Naive thymus-derived CD4-positive, alpha-beta T cell (primary cell): Measurements from ENCODE around the gene VAV2. TPM values are rescaled to one million over a fixed set of nuclear protein-coding genes. Genes with fewer than 3 reads are reported as not detected.
A peak's percentile ranks its signal among the peaks of the same experiment; 100 is the strongest.

Experiments
- ATAC-seq: fragments of 150-1000 bp; cut with Tn5 transposase; 2 replicates; pipeline ENCODE4 v1.10.0; 2021; ENCODE audit warnings: mild to moderate bottlenecking, moderate library complexity
- CTCF ChIA-PET: fragments of 350-600 bp; sonication (Branson Sonifier 250); formaldehyde crosslinking; loops from one replicate; lab custom pipeline; 2021; ENCODE audit warnings: antibody characterized with exemption; lab: Charles Lee
- POLR2A ChIA-PET: fragments of 350-600 bp; sonication (Branson Sonifier 250); formaldehyde crosslinking; loops from one replicate; lab custom pipeline; 2021; ENCODE audit warnings: antibody characterized with exemption, inconsistent platforms; lab: Charles Lee
- DNase-seq, 9 donors: peaks; one replicate each; pipeline versions ENCODE4 v3.0.0 to v3.0.0-alpha.2; 2020 to 2022; ENCODE audit warnings: mixed read lengths in 1 of 9
- H3K27ac ChIP-seq: one replicate; pipeline ENCODE4 v1.7.0; 2013; ENCODE audit warnings: mild to moderate bottlenecking, low read depth, low read length, moderate library complexity
- H3K27me3 ChIP-seq, 2 donors: one replicate each; pipeline ENCODE4 v1.7.0; 2013; ENCODE audit warnings: low read length in 2 of 2, mild to moderate bottlenecking in 2 of 2, moderate library complexity in 2 of 2; ENCODE audit not compliant: control insufficient read depth in 2 of 2, insufficient read depth in 2 of 2
- H3K36me3 ChIP-seq, 3 experiments: 1 replicate in 2 of 3; 2 replicates in 1 of 3; pipeline ENCODE4 v1.7.0; 2013; ENCODE audit warnings: low read length in 3 of 3, mild to moderate bottlenecking in 3 of 3, moderate library complexity in 1 of 3; ENCODE audit not compliant: insufficient read depth in 3 of 3, control insufficient read depth in 2 of 3
- H3K4me1 ChIP-seq, 2 donors: one replicate each; pipeline ENCODE4 v1.7.0; 2013; ENCODE audit warnings: low read length in 2 of 2, mild to moderate bottlenecking in 2 of 2, moderate library complexity in 1 of 2; ENCODE audit not compliant: control insufficient read depth in 2 of 2, insufficient read depth in 2 of 2
- H3K4me3 ChIP-seq: 2 replicates; pipeline ENCODE4 v1.7.0; 2013; ENCODE audit warnings: mild to moderate bottlenecking, low read length
- H3K9me3 ChIP-seq, 3 experiments: 1 replicate in 2 of 3; 2 replicates in 1 of 3; pipeline ENCODE4 v1.7.0; 2013; ENCODE audit warnings: low read length in 3 of 3; ENCODE audit not compliant: control insufficient read depth in 2 of 3
- H3K27ac Mint-ChIP-seq, 9 donors: one replicate each; pipeline ENCODE4 v1.8.0; 2020 to 2022; ENCODE audit warnings: mixed read lengths in 9 of 9, mild to moderate bottlenecking in 8 of 9, moderate library complexity in 5 of 9, inconsistent platforms in 2 of 9
- H3K27me3 Mint-ChIP-seq, 5 donors: one replicate each; pipeline ENCODE4 v1.8.0; 2021 to 2022; ENCODE audit warnings: mixed read lengths in 5 of 5, mild to moderate bottlenecking in 1 of 5
- H3K36me3 Mint-ChIP-seq, 5 donors: one replicate each; pipeline ENCODE4 v1.8.0; 2020 to 2022; ENCODE audit warnings: mixed read lengths in 5 of 5, mild to moderate bottlenecking in 3 of 5, inconsistent platforms in 1 of 5
- H3K4me1 Mint-ChIP-seq, 7 donors: one replicate each; pipeline ENCODE4 v1.8.0; 2020 to 2022; ENCODE audit warnings: mixed read lengths in 7 of 7, mild to moderate bottlenecking in 3 of 7, inconsistent platforms in 1 of 7
- H3K4me3 Mint-ChIP-seq, 10 donors: one replicate each; pipeline ENCODE4 v1.8.0; 2020 to 2022; ENCODE audit warnings: mild to moderate bottlenecking in 10 of 10, mixed read lengths in 10 of 10, moderate library complexity in 6 of 10, inconsistent platforms in 2 of 10
- H3K9me3 Mint-ChIP-seq, 11 donors: one replicate each; pipeline ENCODE4 v1.8.0; 2020 to 2022; ENCODE audit warnings: mixed read lengths in 11 of 11, mild to moderate bottlenecking in 4 of 11, inconsistent platforms in 1 of 11, moderate library complexity in 1 of 11
- intact Hi-C, 2 donors: fragments of 100-400 bp; cut with micrococcal nuclease; formaldehyde crosslinking; loops; one replicate each; pipeline ENCODE4 v1.15.1; 2023
- polyA plus RNA-seq, 2 donors: library from polyadenylated mRNA; unstranded; fragments of 300-500 nt; fragmentation: Illumina TruSeq; gene quantifications; one replicate each; pipeline ENCODE4 v1.2.3, GENCODE V29; 2021
- total RNA-seq, 6 experiments: library from RNA in 5 of 6; stranded (reverse) in 5 of 6; gene quantifications; 1 replicate in 5 of 6; 2 replicates in 1 of 6; pipeline ENCODE4 v1.2.3 and lab custom pipeline; 2021 to 2026

The VAV2 gene
- total and polyA plus RNA-seq, 7 experiments from 2014 or later: 0.18 to 14.4 (median 1.9) TPM

DNA sequence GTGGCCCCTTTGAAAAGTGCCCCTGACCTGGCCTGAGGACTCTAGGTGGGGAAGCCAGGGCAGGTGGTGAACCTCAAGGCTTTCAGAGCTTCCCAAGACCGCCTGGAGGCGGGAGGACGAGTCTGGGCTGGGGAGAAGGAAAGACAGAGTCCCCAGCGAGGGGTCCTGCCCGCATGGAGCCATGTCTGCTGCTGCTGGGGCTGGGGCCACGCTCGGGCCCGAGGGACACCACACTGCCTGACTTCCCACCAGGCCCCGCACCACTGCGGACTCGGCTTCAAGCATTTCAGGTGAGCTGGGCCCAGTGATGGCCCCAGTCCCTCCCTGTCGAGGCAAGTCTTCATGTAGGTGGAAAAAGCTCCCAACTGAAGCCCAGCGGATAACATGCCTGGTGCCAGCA, 191.9 kb downstream of the VAV2 start:
- ChIA-PET CTCF (no interaction called here), POLR2A (no interaction called here)
- ATAC-seq (no peak), DNase-seq (no peak)
- H3K27me3 Mint-ChIP-seq: no peaks in the 10 kb centered on the region
- H3K9me3 ChIP-seq: no peaks in the 10 kb centered on the region
- H3K9me3 Mint-ChIP-seq: no peaks in the 10 kb centered on the region
- no peak overlapping the region for H3K4me3 Mint-ChIP-seq
- no peaks in the 10 kb centered on the region for H3K4me1 Mint-ChIP-seq
- H3K36me3 ChIP-seq: no peaks in the 10 kb centered on the region
- H3K36me3 Mint-ChIP-seq: no peaks in the 10 kb centered on the region
- no peak overlapping the region for H3K4me3 ChIP-seq
- H3K27ac ChIP-seq: no peak overlapping the region
- intact Hi-C loops: no loop called here
- H3K27me3 ChIP-seq: no peaks in the 10 kb centered on the region
- H3K4me1 ChIP-seq: no peaks in the 10 kb centered on the region
- H3K27ac Mint-ChIP-seq: no peak overlapping the region

DNA sequence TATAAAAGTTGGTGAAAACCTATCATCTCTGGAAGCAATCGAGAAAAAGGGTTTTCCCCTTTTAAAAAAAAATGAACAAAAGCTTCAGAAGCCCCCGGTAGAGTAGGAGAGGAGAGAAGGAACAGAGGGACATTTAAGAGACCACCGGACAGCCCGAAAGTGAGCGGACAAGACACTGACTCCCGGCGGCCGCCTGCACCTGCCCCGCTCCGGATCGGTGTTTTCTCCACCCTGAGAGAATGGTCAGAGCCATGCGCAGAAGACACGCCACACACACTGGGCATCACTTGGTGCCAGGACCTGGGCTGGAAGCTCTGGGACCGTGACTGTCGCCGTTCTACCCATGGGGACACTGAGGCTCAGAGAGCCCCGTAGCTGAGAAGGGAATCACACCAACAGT, 192.4 kb downstream of the VAV2 start:
- ChIA-PET CTCF (no interaction called here), POLR2A (no interaction called here)
- ATAC-seq (no peak), DNase-seq (no peak)
- no peaks in the 10 kb centered on the region for H3K9me3 Mint-ChIP-seq
- intact Hi-C loops: no loop called here
- no peak overlapping the region for H3K4me3 Mint-ChIP-seq
- Histone ChIP-seq H3K9me3 (no peaks in the 10 kb centered on the region), H3K4me1 (no peaks in the 10 kb centered on the region), H3K27me3 (no peaks in the 10 kb centered on the region), H3K4me3 (no peak overlapping the region), H3K36me3 (no peaks in the 10 kb centered on the region), H3K27ac (no peak overlapping the region)
- peaks cover 0 to 3% (median 0%) of the 10 kb centered on the region in 7 donors for H3K4me1 Mint-ChIP-seq
- H3K27ac Mint-ChIP-seq: peak overlapping the region in 1 of 9 donors; percentile 17
- H3K36me3 Mint-ChIP-seq: no peaks in the 10 kb centered on the region
- H3K27me3 Mint-ChIP-seq: no peaks in the 10 kb centered on the region

DNA sequence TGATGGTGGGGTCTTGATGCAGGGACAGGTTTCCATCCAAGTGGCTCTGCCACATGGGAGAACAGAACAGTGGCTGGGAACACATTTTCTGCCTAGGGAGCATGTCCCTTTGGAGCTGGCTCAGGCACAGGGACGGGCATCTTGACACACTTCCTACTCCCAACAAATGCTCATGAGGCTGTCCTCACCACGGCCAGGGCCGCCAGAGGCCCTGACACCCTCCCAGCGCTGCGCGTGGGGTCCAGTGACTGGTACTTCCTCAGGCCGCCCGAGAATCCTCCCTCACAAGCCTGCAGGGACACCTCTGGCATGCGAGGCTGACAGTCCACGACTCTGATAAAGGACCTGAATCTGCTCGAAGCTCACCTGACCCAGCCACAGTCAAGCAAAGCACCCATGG, 193.0 kb downstream of the VAV2 start:
- Histone ChIP-seq H3K36me3 (no peaks in the 10 kb centered on the region), H3K27me3 (no peaks in the 10 kb centered on the region), H3K27ac (no peak overlapping the region), H3K4me1 (no peaks in the 10 kb centered on the region), H3K9me3 (no peaks in the 10 kb centered on the region), H3K4me3 (no peak overlapping the region)
- H3K36me3 Mint-ChIP-seq: no peaks in the 10 kb centered on the region
- CTCF ChIA-PET: no interaction called here
- H3K4me1 Mint-ChIP-seq: peaks cover 0 to 5% (median 0%) of the 10 kb centered on the region in 7 donors
- H3K4me3 Mint-ChIP-seq: no peak overlapping the region
- POLR2A ChIA-PET: no interaction called here
- H3K27me3 Mint-ChIP-seq: no peaks in the 10 kb centered on the region
- intact Hi-C loops: no loop called here
- ATAC-seq: no peak
- no peaks in the 10 kb centered on the region for H3K9me3 Mint-ChIP-seq
- no peak for DNase-seq
- H3K27ac Mint-ChIP-seq: no peak overlapping the region

DNA sequence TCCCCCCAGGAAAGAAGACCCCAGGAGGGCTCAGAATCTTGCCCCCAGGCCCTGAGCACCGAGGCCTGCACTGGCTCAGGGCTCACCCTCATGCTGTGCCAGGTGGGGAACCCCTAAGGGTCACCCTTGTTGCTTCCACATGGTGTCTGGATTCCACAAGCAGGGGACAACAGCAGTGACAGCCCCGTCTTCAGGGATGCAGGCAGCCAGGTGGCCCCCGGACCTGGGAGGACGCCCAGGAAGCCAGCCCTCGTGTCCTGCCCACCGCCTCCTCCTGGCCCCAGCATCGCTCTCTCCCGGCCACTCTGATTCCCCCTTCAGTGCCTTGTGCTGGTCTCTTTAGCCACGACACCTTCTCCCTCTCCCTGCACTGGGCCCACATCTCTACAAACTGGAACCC, 194.0 kb downstream of the VAV2 start:
- CTCF ChIA-PET: no interaction called here
- Histone ChIP-seq H3K27ac (no peak overlapping the region), H3K36me3 (no peaks in the 10 kb centered on the region), H3K9me3 (no peaks in the 10 kb centered on the region), H3K4me3 (no peak overlapping the region), H3K4me1 (no peaks in the 10 kb centered on the region), H3K27me3 (no peaks in the 10 kb centered on the region)
- intact Hi-C loops: no loop called here
- H3K27ac Mint-ChIP-seq: no peak overlapping the region
- H3K36me3 Mint-ChIP-seq: no peaks in the 10 kb centered on the region
- ATAC-seq: no peak
- no peak for DNase-seq
- peaks cover 0 to 5% (median 0%) of the 10 kb centered on the region in 7 donors for H3K4me1 Mint-ChIP-seq
- H3K9me3 Mint-ChIP-seq: no peaks in the 10 kb centered on the region
- POLR2A ChIA-PET: no interaction called here
- no peak overlapping the region for H3K4me3 Mint-ChIP-seq
- no peaks in the 10 kb centered on the region for H3K27me3 Mint-ChIP-seq

DNA sequence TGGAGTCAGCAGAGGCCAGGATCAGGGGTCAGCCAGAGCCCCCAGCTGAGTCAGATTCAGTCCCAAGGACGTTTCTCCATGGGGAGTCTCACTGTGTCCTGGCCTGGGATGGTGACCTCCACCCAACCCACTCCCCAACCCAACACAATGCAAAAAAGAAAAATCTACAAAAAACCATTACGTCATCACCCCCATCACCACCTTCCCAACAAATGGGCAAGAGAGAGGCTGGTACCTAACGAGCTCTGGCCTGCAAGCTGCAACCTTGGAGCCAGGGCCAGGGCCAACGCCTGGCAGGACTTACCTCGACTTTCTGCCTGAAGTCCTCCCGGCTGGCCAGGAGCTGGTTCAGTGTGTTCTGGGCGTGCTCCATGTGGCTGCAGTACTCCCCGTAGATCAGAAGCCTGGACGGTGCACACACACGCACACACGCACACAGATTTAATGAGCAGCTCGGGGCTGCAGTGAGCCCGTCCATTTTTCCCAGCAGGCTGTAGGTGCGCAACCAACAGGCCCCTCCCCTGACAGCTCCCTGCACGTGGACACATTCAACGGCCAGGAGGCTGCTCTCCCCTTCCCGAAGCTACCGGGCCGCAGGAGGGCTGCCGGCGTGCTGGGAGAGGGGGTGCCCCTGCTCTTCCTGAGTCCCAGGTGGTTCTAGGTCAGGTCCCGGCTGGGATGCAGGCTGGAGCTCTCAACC, 194.6 kb downstream of the VAV2 start:
- Mint-ChIP-seq H3K9me3 (no peaks in the 10 kb centered on the region), H3K27ac (no peak overlapping the region), H3K36me3 (no peaks in the 10 kb centered on the region), H3K27me3 (no peaks in the 10 kb centered on the region), H3K4me3 (no peak overlapping the region), H3K4me1 (peaks cover 0 to 6% (median 0%) of the 10 kb centered on the region in 7 donors)
- POLR2A ChIA-PET: no interaction called here
- Histone ChIP-seq H3K27me3 (no peaks in the 10 kb centered on the region), H3K27ac (no peak overlapping the region), H3K4me1 (no peaks in the 10 kb centered on the region), H3K36me3 (no peaks in the 10 kb centered on the region), H3K9me3 (no peaks in the 10 kb centered on the region), H3K4me3 (no peak overlapping the region)
- intact Hi-C loops: no loop called here
- no peak for ATAC-seq
- CTCF ChIA-PET: no interaction called here
- no peak for DNase-seq

DNA sequence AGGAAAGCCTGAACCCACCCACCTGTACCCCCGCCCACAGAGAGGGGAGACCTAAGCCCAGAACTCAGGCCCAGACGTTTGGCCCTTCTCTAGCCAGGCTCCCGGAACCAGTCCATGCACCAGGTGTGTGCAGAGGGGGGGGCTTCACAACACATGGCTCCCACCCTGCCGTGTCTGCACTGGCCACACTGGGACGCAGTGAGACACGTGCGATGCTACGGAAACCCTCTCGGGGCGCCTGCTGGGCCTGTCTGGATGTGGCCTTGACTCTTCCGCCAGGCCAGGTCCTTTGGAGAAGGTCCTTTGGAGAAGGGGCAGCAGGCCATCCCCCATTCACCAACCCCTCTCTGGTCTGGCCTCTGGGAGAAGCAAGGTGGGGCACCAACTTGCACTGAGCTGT, 195.6 kb downstream of the VAV2 start:
- Histone ChIP-seq H3K27ac (no peak overlapping the region), H3K27me3 (no peaks in the 10 kb centered on the region), H3K9me3 (no peaks in the 10 kb centered on the region), H3K4me3 (no peak overlapping the region), H3K36me3 (no peaks in the 10 kb centered on the region), H3K4me1 (no peaks in the 10 kb centered on the region)
- Mint-ChIP-seq H3K36me3 (peaks cover 0 to 4% (median 0%) of the 10 kb centered on the region in 5 donors), H3K4me3 (no peak overlapping the region), H3K4me1 (peaks cover 0 to 7% (median 5%) of the 10 kb centered on the region in 7 donors), H3K9me3 (peaks cover 0 to 1% (median 0%) of the 10 kb centered on the region in 11 donors), H3K27me3 (peaks cover 0 to 4% (median 0%) of the 10 kb centered on the region in 5 donors), H3K27ac (no peak overlapping the region)
- ChIA-PET POLR2A (no interaction called here), CTCF (interaction anchor here (5.1 kb wide), 1 partner anchor 198 kb away, joined by 32 read pairs; no protein-coding TSS in a partner anchor)
- ATAC-seq (no peak), DNase-seq (no peak)
- intact Hi-C loops: no loop called here

DNA sequence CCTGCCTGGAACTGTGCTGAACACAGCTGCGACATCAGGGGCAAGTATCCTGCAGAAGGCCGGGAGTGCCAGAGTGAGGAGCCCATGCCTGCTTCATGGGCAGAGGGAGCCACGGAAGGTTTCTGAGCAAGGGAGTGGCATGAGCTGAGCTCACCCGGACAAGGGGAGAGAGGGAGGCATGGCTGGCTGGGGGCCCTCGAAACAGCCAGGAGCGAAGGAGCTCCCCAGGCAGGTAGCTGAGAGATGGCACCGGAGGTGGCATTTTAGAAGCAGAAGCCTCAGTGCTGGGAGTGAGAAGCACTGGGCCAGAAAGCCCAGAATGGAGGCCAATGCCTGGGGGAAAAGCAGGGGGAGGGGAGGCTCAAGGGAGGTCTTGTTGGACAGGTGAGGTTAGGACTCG, 197.1 kb downstream of the VAV2 start:
- no peaks in the 10 kb centered on the region for H3K36me3 ChIP-seq
- Mint-ChIP-seq H3K9me3 (peaks cover 0 to 1% (median 0%) of the 10 kb centered on the region in 11 donors), H3K4me3 (no peak overlapping the region), H3K4me1 (peaks cover 0 to 7% (median 5%) of the 10 kb centered on the region in 7 donors), H3K27ac (peak overlapping the region in 1 of 9 donors; percentile 46), H3K36me3 (peaks cover 0 to 4% (median 0%) of the 10 kb centered on the region in 5 donors), H3K27me3 (peaks cover 0 to 4% (median 0%) of the 10 kb centered on the region in 5 donors)
- no peak for ATAC-seq
- DNase-seq: no peak
- intact Hi-C loops: no loop called here
- H3K4me1 ChIP-seq: no peaks in the 10 kb centered on the region
- H3K9me3 ChIP-seq: no peaks in the 10 kb centered on the region
- ChIA-PET CTCF (interaction anchor here (1.4 to 5.1 kb wide), 2 partner anchors 14 to 199 kb away, joined by 3 to 32 read pairs; no protein-coding TSS in a partner anchor), POLR2A (no interaction called here)
- no peak overlapping the region for H3K4me3 ChIP-seq
- H3K27me3 ChIP-seq: no peaks in the 10 kb centered on the region
- H3K27ac ChIP-seq: no peak overlapping the region
